ENCODE results near the gene CXXC5.
"Not testable (repeated sequence)": the region's sequence is repeated elsewhere in the genome, so short reads cannot be mapped to it uniquely, and the experiment has no call there.

Gene CXXC5

DNA sequence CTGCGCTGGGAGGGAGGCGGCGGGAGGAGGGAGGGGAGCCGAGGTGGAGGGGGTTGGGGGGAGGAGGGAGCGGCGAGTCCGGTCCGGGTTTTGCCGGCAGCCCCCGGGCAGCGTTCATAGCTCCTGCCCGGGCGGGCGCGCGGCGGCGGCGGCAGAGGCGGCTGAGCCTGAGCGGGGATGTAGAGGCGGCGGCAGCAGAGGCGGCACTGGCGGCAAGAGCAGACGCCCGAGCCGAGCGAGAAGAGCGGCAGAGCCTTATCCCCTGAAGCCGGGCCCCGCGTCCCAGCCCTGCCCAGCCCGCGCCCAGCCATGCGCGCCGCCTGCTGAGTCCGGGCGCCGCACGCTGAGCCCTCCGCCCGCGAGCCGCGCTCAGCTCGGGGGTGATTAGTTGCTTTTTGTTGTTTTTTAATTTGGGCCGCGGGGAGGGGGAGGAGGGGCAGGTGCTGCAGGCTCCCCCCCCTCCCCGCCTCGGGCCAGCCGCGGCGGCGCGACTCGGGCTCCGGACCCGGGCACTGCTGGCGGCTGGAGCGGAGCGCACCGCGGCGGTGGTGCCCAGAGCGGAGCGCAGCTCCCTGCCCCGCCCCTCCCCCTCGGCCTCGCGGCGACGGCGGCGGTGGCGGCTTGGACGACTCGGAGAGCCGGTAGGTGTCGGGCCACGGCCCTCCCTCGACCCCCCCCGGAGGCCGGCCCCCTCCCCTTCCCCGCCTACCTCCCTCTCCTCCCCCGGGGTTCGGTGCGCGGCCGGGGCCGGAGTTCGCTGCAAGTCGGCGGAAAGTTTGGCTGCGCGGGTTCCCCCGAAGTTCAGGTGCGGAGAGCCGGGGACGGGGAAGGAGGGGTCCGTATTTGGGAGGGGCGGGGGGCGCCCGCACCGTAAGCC lies at the start of gene CXXC5:
TSS of gene CXXC5 (plus strand) at position 145 of the 877 bp plus-strand sequence. CDS start 32,175 bp downstream, outside the sequence.
- no peak for DNase-seq

DNA sequence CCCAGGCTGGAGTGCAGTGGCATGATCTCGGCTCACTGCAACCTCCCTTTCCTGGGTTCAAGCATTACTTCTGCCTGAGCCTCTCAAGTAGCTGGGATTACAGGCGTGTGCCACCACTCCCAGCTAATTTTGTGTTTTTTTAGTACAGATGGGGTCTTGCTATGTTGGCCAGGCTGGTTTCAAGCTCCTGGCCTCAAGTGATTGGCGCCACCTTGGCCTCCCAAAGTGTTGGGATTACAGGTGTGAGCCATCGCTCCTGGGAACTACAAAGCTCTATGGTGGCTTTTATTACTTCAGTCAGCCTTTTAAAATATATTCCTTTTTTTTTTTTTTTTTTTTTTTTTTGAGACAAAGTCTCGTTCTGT lies 49.6 kb upstream of the CXXC5 start:
- not testable (repeated sequence) for DNase-seq

DNA sequence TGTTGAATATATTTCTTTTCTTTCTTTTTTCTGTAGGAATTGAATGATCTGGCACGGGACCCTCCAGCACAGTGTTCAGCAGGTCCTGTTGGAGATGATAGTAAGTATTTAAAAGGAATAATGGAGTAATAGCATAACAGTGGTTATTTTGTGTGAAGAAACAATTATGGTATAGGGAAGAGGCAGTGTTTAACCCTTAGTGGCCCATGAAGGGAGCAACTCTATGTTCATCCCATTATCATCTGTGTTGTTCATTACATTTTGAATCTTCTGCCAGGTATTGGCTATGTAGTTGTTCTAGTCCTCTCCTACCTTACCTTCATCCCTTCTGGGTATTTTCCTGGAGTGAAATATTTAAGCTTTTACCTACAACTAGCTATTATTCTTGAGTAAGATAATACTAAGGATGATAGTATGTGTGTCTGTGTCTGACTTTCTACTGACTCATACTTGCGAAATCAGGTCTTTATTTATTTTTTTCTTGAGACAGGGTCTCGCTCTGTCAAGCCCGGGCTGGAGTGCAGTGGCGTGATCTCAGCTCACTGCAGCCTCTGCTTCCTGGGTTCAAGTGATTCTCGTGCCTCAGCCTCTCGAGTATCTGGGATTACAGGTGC lies 47.7 kb upstream of the CXXC5 start:
- no peak for DNase-seq

DNA sequence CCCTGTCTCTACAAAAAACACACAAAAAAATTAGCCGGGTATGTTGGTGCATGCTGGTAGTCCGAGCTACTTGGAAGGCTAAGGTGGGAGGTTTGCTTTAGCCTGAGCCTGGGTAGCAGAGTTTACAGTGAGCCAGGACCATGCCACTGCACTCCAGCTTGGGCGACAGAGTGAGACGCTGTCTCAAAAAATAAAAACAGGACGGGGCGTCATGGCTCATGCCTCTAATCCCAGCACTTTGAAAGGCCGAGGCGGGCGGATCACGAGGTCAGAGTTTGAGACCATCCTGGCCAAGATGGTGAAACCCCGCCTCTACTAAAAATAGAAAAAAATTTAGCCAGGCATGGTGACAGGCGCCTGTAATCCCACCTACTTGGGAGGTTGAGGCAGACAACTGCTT lies 46.7 kb upstream of the CXXC5 start:
- DNase-seq = no peak

DNA sequence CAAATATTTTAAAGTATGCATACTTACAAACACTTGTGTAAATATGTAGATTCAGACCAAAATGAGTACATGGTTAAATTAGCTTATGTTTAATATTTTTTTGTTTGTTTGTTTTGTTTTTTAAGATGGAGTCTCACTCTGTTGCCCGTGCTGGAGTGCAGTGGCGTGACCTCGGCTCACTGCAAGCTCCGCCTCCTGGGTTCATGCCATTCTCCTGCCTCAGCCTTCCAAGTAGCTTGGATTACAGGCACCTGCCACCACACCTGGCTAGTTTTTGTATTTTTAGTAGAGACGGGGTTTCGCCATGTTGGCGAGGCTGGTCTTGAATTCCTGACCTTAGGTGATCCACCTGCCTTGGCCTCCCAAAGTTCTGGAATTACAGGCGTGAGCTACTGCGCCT lies 46.2 kb upstream of the CXXC5 start:
- DNase-seq = not testable (repeated sequence)

DNA sequence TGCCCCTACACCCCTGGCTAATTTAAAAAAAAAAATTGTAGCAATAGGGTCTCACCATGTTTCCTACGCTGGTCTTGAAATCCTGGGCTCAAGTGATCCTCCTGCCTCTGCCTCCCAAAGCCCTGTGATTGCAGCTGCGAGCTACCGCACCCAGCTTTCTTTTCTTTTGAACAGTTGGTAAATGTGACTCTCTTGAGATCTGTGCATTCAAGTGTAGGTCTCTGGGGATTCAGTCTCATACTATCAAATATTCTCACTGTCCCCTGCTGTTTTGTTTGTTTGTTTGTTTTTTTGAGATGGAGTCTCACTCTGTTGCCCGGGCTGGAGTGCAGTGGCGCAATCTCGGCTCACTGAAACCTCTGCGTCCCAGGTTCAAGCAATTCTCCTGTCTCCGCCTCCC lies 42.3 kb upstream of the CXXC5 start:
- DNase-seq = no peak

DNA sequence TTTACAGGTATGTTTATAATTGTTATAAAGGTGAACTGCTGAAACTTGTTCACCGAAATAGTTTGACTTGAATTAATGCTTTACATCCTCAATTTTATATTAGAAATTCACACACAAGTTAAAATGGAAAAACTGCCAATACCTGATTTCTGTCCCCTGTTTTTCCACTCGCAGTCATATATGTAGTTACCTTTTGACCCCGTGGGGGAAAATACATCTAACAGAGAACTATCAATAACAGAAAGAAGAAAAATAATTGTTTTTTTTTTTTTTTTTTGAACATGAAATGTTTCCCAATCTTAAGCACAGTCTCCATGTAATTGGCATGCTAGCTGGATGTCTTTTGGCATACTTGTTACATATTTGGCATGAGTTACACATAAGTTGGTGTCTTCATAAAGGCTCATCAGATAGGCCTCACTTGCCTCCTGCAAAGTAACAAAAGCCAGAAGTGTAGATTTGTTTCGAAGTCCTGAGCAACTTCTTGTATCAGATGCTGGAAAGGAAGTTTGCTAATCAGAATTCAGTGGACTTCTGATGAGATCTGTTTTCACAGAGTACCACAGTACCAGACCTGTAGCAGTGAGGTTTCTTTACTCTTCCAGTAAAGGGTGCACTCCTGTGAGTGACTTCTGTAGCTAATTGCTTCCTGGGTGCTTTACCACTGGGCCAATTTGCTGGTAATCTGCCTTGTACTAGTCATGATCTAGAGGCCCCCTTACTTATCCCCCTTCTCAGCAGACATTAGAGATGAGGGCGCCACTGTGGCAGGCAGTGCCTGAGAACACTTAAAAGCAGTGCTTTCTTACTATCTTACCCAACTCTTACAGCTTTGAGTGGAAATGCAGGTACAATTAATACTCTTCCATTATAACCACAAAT lies 36.2 kb upstream of the CXXC5 start:
- no peak for DNase-seq

DNA sequence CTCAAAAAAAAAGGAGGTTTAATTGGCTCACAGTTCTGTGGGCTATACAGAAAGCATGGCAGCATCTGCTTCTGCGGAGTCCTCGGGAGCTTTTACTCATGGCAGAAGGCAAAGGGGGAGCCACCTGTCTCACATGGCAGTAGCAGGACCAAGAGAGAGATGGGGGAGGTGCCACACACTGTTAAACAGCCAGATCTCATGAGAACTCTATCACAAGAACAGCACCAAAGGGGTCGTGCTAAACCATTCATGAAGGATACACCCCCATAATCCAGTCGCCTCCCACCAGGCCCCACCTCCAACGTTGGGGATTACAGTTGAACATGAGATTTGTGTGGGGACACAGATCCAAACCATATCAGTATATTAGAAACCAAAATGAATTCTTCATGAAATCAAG lies 28.3 kb upstream of the CXXC5 start:
- no peak for DNase-seq

DNA sequence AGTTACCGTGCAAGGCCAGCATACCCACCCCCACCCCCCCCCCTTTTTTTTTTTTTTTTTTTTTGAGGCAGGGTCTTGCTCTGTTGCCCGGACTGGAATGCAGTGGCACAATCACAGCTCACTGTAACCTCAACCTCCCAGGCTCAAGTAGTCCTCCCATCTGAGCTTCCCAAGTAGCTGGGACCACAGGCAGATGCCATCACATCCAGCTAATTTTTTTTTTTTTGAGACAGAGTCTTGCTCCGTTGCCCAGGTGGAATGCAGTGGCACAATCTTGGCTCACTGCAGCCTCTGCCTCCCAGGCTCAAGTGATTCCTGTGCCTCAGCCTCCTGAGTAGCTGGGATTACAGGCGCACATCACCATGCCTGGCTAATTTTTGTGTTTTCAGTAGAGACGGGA lies 22.8 kb upstream of the CXXC5 start:
- not testable (repeated sequence) for DNase-seq

DNA sequence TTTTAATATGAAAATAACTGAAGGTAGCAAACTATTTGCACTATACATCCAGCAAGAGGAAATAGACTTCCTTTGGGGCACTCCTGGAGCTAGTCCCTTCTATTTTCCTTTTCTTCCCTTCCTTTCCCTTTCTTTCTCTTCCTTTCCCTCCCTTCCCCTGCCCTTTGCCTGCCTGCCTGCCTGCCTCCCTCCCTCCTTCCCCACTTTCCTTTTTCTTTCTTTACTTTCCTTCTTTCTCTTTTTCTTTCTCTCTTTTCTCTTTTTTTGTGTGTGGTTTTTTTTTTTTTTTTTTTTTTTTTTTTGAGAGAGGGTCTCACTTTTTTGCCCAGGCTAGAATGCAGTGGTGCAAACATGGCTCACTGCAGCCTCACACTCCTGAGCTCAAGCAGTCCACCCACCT lies 17.3 kb upstream of the CXXC5 start:
- no peak for DNase-seq

DNA sequence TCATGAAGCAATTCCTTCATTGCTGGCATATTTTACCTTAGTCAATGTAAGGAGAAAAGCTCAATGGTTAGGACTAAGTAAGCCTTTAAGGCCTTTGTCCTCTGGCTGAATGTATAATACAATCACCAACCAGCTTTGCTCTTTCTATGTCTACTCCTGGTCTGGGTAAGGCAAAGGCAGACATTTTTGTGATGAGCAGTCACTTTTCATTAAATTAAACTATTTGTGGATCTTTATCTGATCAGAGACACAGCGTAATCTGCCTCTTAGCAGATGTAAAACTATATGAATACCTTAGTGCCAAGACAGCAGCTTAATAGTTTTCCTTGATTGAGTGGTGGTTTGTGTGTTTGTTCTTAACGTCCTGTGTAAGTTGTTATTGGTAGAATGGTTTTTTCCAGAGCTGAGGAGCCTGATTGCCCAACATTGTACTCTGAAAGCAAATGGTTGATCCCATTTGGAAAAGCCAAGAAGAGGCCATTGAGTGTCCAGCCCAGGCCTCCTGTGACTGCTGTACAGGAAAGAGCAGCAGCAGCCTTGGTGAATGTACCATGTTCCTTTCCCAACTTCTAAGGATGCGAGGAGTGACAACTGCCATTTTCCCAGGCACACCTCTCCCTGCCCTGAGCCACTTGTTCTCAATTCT lies 16.5 kb upstream of the CXXC5 start:
- DNase-seq = no peak

DNA sequence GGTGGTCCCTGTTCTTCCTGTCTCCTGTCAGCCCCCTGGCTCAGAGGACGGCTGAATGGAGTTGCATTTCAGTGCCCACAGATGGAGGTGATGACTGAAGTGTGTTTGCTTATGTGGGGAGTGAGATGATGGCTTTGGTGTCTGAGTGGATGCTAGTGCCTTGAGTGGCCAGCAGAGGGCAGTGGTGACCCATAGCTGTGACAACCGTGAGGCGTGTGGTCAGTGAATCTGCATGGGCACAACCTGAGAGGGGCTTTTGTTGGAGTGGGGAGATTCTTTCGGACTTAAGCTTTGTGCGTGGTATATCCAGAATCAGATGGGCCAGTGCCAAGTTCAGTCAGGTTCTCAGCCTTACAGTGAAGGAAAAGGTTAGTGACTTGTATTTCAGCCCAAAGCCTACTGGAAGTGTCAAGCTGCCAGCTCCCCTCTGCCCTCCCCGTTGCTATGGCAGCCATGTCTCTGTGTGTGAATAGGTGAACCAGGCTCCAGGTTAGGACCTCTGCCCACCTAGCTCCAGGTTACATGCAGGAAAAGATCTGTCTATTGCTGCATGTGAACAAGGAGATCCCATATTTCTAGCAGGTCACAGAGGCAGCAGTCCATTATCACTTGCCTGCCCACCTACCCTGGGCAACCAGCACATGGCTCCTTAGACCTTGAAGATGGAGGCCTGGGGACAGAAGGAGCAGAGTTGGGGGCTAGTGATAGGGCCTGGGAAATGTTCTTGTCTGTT lies 14.7 kb upstream of the CXXC5 start:
- no peak for DNase-seq

DNA sequence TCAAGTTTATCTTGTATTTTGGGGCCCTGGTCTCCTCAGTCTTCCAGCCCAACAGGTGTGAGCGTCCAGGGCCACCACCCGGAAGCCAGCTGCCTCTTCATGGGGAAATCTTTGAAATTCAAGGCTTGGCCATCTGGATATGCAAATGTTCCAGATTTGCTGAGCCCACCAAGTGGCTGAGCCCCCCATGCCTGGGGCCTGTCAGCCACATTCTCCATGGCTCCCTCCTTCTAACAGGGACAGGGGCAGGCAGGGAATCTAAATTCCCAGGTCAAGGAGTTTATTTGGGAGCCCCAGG lies 14.2 kb upstream of the CXXC5 start:
- DNase-seq = no peak

DNA sequence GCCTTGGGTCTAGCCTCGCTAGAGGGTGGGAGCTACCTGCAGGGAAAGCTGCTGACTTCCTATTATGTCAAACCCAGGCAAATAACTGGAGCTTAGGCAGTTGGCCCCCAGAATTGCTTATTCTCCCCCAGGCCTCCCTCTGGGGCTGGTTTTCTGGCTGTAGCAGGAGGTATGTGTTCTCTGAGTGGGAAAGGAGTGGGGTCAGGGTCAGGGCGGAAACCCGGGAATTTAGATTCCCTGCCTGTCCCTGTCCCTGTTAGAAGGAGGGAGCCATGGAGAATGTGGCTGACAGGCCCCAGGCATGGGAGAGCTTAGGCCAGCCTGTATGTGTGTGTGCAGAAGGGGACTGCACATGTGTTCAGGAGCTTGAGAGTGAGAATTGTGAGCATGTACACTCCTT lies 13.6 kb upstream of the CXXC5 start:
- DNase-seq = no peak

DNA sequence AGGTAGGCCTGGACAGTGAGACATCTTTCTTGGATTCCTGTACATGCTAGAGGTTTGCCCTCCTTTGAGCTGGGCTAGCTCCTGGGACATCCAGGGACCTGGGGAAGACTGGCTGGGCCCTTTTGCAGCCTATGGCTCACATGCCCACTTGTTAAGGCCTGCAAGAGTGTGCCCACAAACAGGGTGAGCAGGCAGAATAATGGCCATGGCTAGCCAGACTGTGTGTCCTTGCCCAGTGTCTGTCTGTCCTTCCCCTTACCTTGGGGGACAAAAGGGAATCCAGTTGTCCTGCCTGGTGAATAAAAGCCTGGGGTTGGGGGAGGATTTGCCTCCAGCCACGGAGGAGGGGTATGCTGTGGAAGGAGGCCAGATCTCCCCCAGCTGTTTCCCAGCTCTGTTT lies 13.0 kb upstream of the CXXC5 start:
- no peak for DNase-seq

DNA sequence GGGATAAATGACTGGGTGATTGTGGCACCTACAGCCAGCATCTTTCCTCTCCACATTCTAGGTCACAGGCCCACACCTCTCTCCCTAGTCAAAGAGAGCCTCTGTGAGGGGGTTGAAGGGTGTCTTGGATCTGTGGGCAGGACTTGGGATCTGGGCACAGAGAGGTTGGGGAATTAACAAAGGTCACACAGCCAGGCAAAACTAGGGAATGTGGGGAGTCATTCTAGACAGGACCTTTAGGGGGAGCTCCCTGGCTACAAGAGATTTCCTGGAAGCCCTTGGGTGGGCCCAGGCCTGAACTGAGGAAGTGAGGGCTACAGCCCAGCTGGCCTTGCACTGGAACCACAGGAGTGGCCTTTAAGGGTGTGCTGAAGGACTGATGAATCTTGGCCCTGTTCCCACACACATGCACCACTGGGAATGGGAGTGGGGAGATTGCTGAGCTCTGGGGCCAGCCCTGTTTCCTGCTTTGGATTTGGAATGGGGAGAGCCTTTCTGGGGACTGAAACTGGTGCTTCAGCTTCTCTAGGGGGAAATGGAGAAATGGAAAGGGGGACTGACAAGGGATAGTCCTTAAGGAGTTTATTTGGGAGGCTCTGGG lies 12.4 kb upstream of the CXXC5 start:
- no peak for DNase-seq

DNA sequence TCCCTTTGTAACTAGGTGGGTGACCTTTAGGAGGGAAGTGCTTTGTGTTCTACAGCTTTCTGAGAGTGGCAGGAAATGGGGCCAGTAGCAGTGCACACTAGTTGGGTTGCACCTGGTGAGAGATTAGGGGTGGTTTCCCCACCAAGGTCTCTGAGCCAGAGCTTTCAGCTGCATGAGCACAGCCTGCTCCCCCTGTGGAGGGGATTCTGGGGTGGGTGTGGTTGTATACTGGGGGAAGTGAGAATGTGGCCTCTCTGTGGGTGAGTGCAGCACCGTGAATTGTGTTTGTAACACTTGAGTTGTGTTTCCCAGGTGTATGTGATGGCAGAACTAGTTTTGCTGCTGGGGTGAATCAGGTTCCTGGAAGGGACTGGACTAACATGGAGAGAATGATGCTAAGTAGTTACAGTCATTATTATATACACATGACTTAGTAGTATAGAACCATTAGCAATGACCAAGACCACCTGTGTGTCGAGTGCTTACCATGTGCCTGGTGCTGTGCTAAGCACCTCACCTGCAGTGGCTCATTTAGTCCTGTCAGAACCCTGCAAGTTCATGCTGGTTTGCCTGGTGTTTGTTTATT lies 11.8 kb upstream of the CXXC5 start:
- no peak for DNase-seq

DNA sequence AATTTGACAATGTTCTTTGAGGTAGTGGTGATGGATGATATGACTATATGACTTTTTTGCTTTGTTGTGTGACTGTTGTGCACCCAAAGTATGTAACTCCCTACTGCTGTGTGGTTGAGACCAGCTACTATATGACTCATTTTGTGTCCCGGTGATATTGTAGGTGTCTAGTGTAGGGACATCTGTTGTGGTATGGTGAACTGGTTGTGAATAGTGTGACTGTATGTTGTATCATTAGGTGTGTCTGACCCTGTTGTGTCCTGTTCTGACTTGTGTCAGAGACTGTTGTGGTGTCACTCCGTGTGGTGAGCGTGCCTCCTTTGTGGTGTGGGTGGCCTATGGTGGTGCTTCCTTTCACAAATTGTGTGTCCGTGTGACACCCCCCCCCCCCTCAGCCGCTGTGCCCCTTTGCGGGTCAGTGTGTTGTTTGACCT lies 11.2 kb upstream of the CXXC5 start:
- no peak for DNase-seq

DNA sequence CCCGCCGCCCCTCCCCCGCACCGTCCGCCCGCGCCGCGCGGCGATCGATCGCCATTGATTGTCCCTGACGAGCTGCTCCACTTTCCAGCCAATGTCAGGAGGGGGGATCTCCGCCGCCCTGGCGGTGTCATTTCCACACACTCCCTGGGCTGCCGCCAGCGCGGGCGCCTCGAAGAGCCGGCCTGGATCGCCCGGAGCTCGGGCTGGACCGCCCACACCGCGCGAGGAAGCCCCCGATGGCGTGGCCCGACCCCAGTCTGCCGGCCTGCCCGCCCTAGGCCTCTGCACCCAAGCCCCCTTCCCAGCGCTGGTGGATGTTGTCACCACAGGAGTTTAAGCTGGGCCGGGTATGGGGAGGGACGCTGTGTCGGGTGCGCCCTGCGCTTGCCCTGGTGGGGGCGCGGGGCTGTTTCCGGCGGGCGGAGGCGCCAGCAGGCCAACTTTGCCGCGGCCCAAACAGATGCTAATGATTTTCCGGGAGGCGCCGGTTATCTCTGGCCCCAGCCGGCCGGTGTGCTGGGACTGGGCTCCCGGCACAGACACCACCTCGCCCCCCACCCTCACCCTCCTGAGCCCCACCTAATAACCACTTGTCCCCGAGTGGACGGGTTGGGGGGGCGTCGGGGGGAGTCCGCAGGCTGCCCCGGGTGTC lies 10.6 kb upstream of the CXXC5 start:
- peak; percentile 31 for DNase-seq

DNA sequence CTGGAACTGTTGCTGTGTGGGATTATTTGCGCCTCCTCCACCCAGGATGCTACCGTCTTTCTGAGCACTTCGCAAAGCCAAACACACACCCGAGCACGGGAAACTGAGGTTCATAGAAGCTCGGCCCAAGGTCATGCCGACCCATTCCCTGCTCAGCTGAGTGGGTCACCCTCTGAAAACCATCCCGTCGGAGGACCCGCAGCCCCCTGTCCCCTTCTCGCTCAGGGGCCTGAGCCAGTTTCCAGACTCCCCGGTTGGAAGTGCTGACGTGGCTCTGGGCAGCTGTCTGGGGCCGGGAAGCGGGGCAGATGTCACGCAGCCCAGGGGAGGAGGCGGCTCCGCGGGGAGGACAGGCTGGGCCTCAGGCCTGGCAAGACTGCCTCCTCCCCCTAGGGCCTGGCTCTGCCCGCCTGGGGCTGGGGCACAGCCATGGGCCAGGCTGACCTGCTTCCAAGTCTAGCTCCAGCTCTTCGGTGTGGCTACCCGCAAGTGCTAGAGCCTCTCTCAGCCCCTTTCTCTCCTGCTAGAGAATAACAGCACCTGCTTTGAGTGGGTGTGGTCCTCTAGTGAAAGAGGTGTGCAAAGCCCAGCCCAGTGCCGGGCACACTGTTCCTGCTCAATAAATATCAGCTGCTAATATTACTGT lies 9.9 kb upstream of the CXXC5 start:
- DNase-seq = no peak
